Neural cell (in vitro differentiated cells): ENCODE measurements around the gene ENDOD1. TPM values are rescaled to one million over a fixed set of nuclear protein-coding genes. Genes with fewer than 3 reads are reported as not detected.

ENCODE experiments used
- H2AFZ ChIP-seq: fragments of 200-600, 300-800 bp; sonication (generic), shearing (Covaris generic); 2 replicates; pipeline ENCODE4 v1.6.0; 2014; ENCODE audit warnings: low read depth, mild to moderate bottlenecking, antibody characterized with exemption, low read length, moderate library complexity
- H3F3A ChIP-seq: fragments of 200-600 bp; shearing (Covaris generic); 2 replicates; pipeline ENCODE4 v1.6.1; 2016; ENCODE audit warnings: mild to moderate bottlenecking, moderate library complexity, mixed read lengths, antibody characterized with exemption, low read length; ENCODE audit not compliant: insufficient read depth, poor library complexity, severe bottlenecking
- H3K27ac ChIP-seq: fragments of 200-600, 300-800 bp; sonication (generic), shearing (Covaris generic); 2 replicates; pipeline ENCODE4 v1.5.1; 2014; ENCODE audit warnings: mild to moderate bottlenecking, low read length, moderate library complexity
- H3K27me3 ChIP-seq: fragments of 300-800, 200-600 bp; sonication (generic), shearing (Covaris generic); 2 replicates; pipeline ENCODE4 v1.6.0; 2014; ENCODE audit warnings: mild to moderate bottlenecking, low read depth, low read length, moderate library complexity; ENCODE audit not compliant: insufficient read depth
- H3K36me3 ChIP-seq: fragments of 300-800, 200-600 bp; sonication (generic), shearing (Covaris generic); 2 replicates; pipeline ENCODE4 v1.5.1; 2014; ENCODE audit warnings: mild to moderate bottlenecking, antibody characterized with exemption, low read length, moderate library complexity; ENCODE audit not compliant: insufficient read depth
- H3K4me2 ChIP-seq: fragments of 300-800, 200-600 bp; sonication (generic), shearing (Covaris generic); 2 replicates; pipeline ENCODE4 v1.6.0; 2014; ENCODE audit warnings: mild to moderate bottlenecking, low read length
- H3K4me3 ChIP-seq: fragments of 300-800, 200-600 bp; sonication (generic), shearing (Covaris generic); 2 replicates; pipeline ENCODE4 v1.5.1; 2014; ENCODE audit warnings: mild to moderate bottlenecking, low read length, moderate library complexity
- H3K79me2 ChIP-seq: fragments of 200-600 bp; shearing (Covaris generic); replicated peaks from 2 replicates; pipeline ENCODE4 v1.6.0; 2014; ENCODE audit warnings: mild to moderate bottlenecking, low read length, moderate library complexity; ENCODE audit not compliant: insufficient read depth
- H3K9ac ChIP-seq: fragments of 300-800, 200-600 bp; sonication (generic), shearing (Covaris generic); 2 replicates; pipeline ENCODE4 v1.6.1; 2016; ENCODE audit warnings: mild to moderate bottlenecking, low read length, mixed read lengths
- H3K9me2 ChIP-seq: fragments of 200-600 bp; shearing (Covaris generic); 2 replicates; pipeline ENCODE4 v1.6.1; 2016; ENCODE audit warnings: mild to moderate bottlenecking, low read length, mixed read lengths; ENCODE audit not compliant: insufficient read depth
- H3K9me3 ChIP-seq: fragments of 200-600, 300-800 bp; sonication (generic), shearing (Covaris generic); 2 replicates; pipeline ENCODE4 v1.6.1; 2016; ENCODE audit warnings: mild to moderate bottlenecking, mixed run types, low read length, moderate library complexity, mixed read lengths
- H4K20me1 ChIP-seq: fragments of 200-600 bp; shearing (Covaris generic); 2 replicates; pipeline ENCODE4 v1.6.1; 2016; ENCODE audit warnings: mild to moderate bottlenecking, mixed run types; ENCODE audit not compliant: insufficient read depth
- CTCF ChIP-seq: fragments of 450-650 bp; IDR thresholded peaks from 2 replicates; pipeline ENCODE4 v1.5.1; 2014; ENCODE audit warnings: antibody characterized with exemption, mild to moderate bottlenecking, moderate library complexity; ENCODE audit not compliant: poor library complexity, severe bottlenecking
- EP300 ChIP-seq: fragments of 450-650 bp; conservative IDR thresholded peaks from 2 replicates; pipeline ENCODE4 v1.6.1; 2014; ENCODE audit warnings: antibody characterized with exemption, mild to moderate bottlenecking, moderate library complexity; ENCODE audit not compliant: poor library complexity, severe bottlenecking
- EZH2 ChIP-seq: fragments of 200-600, 300-800 bp; shearing (Covaris generic), sonication (generic); IDR thresholded peaks from 2 replicates; pipeline ENCODE4 v1.6.1; 2014; ENCODE audit warnings: antibody characterized with exemption, low read length, borderline replicate concordance, mild to moderate bottlenecking; ENCODE audit not compliant: insufficient read depth, poor library complexity, severe bottlenecking
- MXI1 ChIP-seq: fragments of 450-650 bp; conservative IDR thresholded peaks from 2 replicates; pipeline ENCODE4 v1.6.1; 2014; ENCODE audit warnings: antibody characterized with exemption, mild to moderate bottlenecking; ENCODE audit not compliant: poor library complexity, severe bottlenecking
- POLR2AphosphoS5 ChIP-seq: IDR thresholded peaks from 2 replicates; pipeline ENCODE4 v1.6.1; 2012
- RAD21 ChIP-seq: fragments of 450-650 bp; conservative IDR thresholded peaks from 2 replicates; pipeline ENCODE4 v1.6.1; 2014; ENCODE audit warnings: antibody characterized with exemption, mild to moderate bottlenecking, moderate library complexity
- REST ChIP-seq: IDR thresholded peaks from 2 replicates; pipeline ENCODE4 v1.6.1; 2012; ENCODE audit warnings: borderline replicate concordance
- SMC3 ChIP-seq: fragments of 450-650 bp; conservative IDR thresholded peaks from 2 replicates; pipeline ENCODE4 v1.6.1; 2014; ENCODE audit warnings: antibody characterized with exemption, mild to moderate bottlenecking, moderate library complexity; ENCODE audit not compliant: poor library complexity
- TAF1 ChIP-seq: IDR thresholded peaks from 2 replicates; pipeline ENCODE4 v1.6.1; 2012; ENCODE audit warnings: low read depth
- polyA plus RNA-seq: library from polyadenylated mRNA; depleted of rRNA; stranded (reverse); fragments of >200 nt; gene quantifications from 2 replicates; pipeline ENCODE4 v1.2.3, GENCODE V29; 2014

ENDOD1 gene
- polyA plus RNA-seq, 1 donor from 2014 or later = 4.9 TPM

GRCh38 chr11:95074792-95075563 is 14.7 kb upstream of the ENDOD1 start:
- no peak overlapping the region for H2AFZ ChIP-seq
- H4K20me1 ChIP-seq = no peaks in the 10 kb centered on the region
- H3K9ac ChIP-seq = no peak overlapping the region
- no peak overlapping the region for H3K4me3 ChIP-seq
- H3K9me3 ChIP-seq = no peaks in the 10 kb centered on the region
- peaks cover 5% of the 10 kb centered on the region for H3K79me2 ChIP-seq
- H3K36me3 ChIP-seq = no peaks in the 10 kb centered on the region
- no peaks in the 10 kb centered on the region for H3K27me3 ChIP-seq
- no peak overlapping the region for H3K27ac ChIP-seq
- no peaks in the 10 kb centered on the region for H3F3A ChIP-seq
- TF ChIP-seq RAD21 (no peak), REST (no peak), MXI1 (no peak), CTCF (no peak), SMC3 (no peak), TAF1 (no peak), POLR2AphosphoS5 (no peak), EP300 (no peak), EZH2 (no peak)
- H3K9me2 ChIP-seq = no peaks in the 10 kb centered on the region
- no peak overlapping the region for H3K4me2 ChIP-seq

GRCh38 chr11:95076416-95076815 is 13.2 kb upstream of the ENDOD1 start:
- Histone ChIP-seq H3K9me2 (no peaks in the 10 kb centered on the region), H3K4me3 (no peak overlapping the region), H3K79me2 (no peaks in the 10 kb centered on the region), H3K27ac (no peak overlapping the region), H3F3A (no peaks in the 10 kb centered on the region), H3K9me3 (no peaks in the 10 kb centered on the region), H3K9ac (no peak overlapping the region), H3K4me2 (no peak overlapping the region), H3K27me3 (no peaks in the 10 kb centered on the region), H3K36me3 (no peaks in the 10 kb centered on the region), H4K20me1 (no peaks in the 10 kb centered on the region), H2AFZ (no peak overlapping the region)
- TF ChIP-seq EP300 (no peak), CTCF (no peak)
